GM21526 (cell line): ENCODE results near the gene ZMAT5.

ENCODE experiments used
- ATAC-seq: cut with Tn5 transposase; IDR thresholded peaks from one replicate; pipeline ENCODE4 v1.9.1; 2021; ENCODE audit warnings: moderate library complexity; ENCODE audit not compliant: unreplicated experiment, low FRiP score

The ZMAT5 gene

DNA sequence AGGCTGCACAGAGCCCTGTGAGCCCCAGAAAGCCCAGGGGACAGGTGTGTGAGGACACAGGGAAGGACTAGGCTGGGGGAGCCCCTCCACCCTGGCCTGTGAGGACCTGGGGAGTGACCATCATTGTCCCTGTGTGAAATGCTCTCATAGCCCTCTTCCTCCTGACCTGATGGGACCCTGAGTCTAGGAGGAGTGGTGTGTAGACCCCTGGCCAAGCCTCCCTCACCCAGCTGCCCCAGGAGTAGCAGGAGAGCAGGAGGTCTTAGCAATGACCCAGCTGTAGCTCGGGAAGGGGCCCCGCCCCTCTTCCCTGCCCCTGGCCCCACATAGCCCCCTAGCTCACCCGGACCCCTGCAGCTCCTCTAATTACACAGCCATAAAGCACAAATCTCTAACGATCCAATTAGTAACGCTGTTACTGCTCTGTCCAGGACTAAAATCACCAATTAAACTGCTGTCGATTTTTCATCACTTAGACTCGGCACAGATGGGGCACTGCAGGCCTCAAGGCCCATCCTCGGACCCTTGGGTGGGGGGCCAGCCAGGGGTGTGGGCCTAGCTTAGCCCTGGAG, 53.6 kb downstream of the ZMAT5 start:
- no peak for ATAC-seq

DNA sequence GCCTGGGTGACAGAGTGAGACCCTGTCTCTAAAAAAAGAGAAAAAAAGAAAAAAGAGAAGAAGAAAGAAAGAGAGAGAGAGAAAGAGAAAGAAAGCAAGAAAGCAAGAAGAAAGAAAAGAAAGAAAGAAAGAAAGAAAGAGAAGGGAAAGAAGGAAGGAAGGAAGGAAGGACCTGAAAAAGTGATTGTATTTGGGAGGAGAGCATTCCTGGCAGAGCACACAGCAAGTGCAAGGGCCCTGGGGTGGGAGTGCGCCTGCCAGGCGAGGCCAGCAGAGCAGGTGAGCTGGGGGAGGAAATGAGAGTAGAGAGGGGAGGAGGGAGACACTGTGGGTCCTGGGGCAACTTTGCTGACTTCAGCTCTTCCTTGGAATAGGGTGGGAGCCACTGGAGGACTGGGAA, 54.7 kb downstream of the ZMAT5 start:
- ATAC-seq: no peak

DNA sequence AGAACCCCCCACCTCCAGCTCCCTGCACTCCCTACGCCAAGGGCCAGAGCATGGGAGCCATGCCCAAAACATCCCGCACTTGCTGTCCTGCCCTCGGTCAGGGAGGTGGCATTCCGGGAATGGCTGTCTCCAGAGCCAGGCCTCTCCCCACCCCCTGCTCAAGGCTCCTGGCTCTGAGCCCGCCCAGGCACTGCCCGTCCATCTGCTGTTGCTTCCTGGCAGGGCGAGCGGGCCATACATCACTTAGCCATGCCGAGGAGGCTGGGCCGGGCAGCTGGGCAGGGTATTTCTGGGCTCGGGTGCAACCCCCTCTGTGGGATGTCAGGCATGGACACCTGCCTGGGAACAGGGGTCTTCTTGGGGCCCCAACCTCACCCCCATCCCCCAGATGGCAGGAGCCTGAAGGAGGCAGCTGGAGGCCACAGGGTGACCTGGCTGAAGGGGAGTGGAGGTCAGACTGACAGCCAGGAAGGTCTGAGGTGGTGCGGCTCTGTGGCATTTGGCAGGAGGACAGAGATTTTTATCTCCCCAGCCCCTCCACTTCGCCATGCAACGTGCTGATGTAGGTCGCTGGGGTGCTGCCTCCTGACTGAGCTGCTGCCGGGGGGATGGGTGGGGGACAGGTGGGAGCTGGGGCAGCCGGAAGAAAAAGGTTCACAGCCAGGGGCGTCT, 55.7 kb downstream of the ZMAT5 start:
- no peak for ATAC-seq

DNA sequence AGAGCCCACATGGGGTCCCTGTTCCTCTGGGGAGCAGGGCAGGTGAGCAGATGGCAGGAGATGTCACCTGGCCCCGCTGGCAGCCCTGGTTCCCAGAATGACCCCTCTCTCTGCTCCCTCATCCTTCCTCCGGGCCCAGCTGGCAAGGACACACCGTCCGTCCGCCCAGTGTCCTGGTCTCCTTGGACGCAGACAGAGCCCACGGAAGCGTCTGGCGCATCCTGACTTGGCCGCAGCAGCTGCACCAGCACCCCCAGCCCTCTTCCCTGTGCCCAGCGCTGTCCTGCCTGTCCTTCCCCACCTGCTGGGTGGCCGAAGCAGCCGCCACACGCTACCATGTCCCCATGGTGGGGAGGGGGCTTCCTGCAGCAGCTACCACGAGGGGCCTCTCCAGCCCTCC, 56.6 kb downstream of the ZMAT5 start:
- ATAC-seq: no peak

DNA sequence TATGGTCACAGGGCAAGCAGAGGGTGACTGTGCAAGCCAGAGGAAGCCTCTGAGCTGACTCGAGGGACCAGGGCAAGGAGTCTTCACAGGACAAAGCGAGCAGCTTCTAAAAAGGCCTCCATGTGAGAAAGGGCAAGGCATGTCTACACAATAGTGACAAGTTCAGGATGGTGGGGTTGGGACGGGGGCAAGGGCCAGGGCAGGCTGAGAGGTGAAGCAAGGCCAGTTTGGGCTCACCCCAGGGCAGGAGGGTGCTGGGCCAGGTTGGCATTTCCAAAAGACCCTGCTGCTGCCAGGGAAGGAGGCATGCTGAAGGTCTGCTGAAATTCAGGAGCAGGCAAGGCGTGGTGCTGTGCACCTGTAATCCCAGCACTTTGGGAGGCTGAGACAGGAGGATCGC, 59.3 kb downstream of the ZMAT5 start:
- no peak for ATAC-seq

DNA sequence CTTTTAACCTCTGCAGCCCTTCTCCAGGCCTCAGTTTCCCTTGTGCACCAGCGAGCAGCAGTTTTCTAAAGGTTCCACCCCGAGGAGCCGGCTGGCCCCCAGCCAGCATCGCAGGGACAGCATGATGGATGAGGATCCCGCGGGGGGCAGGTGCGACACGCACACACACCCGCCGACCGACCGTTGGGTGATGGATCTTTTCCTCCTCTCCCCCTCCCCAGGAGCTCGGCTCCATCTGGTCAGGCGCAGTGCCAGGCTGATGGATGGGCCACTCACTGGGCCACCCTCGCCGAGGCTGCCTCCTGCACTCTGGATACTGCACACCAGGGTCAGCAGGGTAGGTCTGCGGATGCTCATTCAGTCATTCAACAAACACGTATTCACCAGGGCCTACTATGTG, 59.8 kb downstream of the ZMAT5 start:
- ATAC-seq: no peak

DNA sequence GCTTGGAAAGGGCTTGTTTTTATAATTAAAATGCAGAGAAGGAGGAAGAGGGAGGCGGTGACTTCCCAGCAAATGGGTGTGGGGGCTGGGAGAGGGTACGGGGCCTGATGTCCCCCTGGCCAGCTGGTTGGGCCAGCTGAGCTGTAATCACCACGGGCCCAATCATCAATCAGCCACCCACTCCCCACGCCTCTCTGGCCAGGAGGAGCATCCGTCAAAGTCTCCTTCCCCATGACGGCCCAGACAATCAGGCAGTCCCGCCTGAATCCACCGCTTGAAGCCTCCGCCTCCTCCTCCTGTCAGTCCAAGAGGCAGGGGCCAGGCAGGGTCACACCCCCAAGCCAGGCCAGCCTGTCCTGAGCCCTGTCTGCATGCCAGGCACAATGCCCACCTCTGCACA, 60.3 kb downstream of the ZMAT5 start:
- ATAC-seq: no peak

DNA sequence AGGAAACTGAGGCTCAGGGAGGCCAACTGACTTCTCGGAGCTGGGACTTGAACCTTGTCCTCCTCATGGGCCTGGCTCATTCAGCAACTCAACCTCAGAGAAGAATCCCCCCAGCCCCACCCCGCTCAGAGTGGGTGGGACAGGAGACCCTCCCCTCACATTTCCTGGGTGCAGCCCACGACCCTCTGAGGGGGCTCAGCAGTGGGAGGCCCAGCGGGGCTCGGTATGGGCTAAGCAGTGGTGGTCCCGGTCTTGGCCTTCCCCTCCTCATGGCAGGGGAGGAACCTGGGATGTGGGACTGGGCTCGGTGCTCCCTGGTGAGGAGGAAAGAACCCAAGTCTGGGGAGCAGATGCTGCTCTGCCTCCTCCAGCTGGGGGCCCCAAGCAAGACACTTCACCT, 61.2 kb downstream of the ZMAT5 start:
- ATAC-seq: no peak

DNA sequence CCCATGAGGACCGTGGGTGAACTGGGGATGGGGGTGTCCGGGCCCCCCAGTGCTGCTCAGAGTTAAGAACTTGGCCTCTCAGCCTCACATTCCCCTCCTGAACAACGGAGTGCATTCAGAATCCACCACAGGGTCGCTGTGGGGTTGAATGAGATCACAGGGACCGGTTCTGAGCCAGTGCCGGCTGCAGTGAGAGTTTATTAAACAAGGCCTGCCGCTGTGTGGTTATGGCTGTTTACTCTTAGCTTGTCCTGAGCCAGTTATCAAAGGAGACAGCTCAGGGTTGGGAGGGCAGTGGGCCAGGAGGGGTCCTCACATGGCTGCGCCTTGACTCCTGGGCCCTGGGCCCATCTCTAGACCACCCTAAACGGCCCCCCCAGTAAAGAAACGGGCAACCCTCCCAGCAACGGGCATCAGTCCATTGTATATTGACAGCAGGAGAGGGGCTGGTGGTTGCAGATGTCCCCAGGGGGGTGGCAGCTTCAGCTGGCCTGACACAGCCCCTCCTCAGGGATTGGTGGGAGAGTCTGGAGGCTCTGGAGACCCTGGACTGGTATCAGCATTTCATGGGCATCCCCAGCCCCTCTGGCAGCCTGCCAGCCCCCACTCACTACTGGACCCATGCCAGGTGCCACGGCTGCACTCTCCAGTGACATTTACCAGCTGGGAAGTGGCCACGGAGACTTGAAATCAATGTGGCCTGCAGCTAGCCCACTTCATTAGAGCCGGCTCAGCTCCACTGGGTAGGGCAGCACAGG, 62.1 kb downstream of the ZMAT5 start:
- ATAC-seq: no peak

DNA sequence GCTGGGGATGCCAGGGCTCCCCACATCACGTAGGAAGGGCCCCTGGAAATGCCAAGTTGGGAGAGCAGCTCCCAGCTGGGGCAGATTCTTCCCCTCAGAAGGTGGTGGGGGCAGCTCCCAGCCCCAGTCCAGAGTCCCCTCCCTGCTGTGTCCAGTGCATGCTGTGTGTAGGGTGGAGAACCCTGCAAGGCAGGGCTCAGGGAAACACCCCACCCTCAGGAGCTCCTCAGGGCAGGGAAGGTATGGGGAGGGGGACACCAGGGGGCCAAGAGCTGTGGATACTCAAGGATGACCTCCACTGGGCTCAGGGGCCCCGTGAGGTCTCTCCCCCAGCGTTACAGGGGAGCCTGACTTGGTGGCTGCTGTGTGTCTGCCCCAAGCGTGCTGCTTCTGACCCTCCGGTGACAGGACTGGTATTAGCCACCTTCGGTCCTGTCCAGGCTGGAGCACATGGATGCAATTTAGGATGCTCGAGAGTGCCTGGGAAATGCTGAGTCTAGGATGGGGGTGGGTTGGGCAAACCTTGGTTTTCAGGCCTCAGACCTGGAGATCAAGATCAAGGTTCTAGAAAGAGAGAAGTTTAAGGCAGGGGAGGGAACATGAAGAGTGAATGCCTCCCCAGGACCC, 63.1 kb downstream of the ZMAT5 start:
- ATAC-seq: no peak

DNA sequence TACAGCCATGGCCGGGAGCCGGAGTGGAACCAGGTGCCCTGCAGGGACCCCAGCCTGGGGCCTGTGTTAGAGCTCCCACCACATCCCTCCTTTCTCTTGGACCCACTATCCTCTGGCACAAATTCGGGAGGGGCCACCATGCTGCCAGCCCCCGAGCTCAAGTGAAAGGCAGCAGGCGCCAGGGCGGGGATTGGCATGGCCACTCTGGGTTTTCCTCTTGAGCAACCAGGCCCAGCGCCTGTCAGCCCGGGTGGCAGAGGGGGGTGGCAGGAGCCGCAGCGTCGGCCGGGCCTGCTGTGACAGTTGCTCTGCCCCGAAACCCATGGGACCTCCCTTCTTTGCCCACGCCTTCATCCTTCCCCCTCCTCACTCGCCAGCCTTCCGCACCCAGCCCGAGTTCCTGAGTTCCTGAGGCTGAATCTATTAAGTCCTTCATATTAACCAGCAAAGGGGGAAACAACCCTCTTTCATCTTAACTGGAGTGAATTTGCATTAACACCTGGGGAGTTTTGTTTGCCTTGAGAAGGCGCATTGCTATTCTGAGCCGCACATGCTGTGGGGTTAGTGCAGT, 63.8 kb downstream of the ZMAT5 start:
- no peak for ATAC-seq

DNA sequence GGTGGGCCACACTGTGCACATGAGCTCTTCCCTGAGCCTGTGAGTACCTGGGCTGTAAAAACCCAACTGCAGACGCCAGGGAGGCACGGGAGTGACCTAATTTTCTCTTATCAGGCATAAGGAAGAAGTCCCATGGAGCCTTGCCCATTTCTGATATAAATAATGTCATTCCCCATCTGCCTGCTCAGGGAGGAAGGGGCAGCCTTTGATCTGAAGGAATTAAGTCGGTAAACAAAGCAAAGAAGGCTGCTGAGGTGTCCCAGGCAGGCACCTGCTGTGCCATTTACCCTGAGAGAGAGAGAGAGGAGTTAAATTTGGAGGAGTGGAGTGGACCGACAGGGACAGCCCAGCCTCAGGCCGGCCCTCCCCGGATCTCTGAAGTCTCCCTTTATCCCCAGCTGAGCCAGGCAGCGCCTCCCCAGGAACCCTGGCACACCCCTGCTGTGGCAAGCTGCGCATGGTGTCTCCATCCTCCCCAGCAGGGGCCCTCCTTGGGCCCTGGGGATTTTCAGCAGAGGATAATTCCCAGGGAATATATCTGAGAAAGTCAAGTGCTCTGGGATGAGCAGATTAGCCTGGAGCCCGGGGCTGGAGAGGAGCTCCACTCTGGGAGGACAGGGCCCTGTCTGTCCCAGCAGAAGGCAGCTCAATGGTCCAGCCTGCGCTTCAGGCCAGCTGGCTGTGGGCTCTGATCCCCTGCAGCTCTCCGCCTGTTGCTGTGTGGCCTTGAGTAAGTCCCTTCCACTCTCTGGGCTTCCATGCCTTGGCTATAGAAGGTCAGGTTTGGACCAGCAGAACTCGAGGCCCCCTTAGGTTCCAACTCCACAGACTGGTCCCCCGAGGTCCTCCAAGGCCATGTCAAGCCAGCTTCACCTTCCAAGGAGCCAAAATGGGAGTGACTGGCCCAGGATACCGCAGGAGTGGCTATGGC, 64.5 kb downstream of the ZMAT5 start:
- ATAC-seq: no peak

DNA sequence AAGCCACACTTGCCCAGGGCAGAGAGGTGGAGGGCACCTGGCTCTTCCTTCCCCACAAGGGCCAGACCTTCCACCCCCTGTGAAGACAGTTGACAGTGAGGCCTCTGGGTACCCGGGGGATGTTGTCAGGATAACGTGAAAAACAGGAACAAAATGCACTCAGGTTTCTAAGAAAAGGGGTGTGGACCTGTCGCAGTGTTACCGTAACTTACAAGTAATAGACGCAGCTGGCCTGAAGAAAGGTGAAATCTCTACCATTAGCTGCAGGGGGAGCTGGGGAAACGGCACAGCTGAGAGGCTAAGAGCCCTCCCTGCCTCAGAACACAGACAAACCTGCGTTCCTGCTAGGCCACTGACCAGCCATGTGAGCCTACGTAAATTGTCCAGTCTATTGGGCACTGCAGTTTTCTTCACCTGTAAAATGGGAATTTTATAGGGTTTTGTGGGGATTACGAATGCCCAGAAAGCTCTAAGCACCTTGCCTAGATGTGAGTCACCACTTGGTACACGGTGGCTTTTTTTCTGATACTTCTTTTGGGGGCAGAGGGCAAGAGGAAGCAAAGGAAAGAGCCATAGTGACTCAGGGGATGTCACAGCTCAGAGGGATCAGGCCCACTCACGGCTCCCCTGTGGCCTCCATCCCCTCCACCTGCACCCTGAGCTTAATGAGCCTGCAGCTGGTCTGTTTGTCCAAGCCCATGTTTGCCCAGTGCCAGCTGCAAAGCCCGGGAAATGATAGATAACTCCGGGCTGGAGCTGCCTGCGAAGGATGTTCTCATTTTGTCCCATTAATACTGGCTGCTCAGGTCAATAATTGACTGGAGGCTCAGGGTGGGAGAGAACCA, 65.4 kb downstream of the ZMAT5 start:
- no peak for ATAC-seq

DNA sequence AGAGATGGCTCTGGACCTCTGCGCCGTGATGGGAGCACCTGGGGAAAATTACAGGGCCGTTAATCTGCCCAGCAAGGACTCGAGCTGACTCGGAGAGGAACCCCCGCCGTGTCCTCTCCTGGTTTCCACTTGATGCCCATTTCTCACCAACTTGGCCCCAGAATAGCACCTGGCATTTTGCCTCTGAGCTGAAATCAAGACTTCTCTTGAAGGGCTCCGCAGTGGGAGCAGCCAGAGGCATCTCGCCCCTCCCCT, 66.0 kb downstream of the ZMAT5 start:
- ATAC-seq: no peak

DNA sequence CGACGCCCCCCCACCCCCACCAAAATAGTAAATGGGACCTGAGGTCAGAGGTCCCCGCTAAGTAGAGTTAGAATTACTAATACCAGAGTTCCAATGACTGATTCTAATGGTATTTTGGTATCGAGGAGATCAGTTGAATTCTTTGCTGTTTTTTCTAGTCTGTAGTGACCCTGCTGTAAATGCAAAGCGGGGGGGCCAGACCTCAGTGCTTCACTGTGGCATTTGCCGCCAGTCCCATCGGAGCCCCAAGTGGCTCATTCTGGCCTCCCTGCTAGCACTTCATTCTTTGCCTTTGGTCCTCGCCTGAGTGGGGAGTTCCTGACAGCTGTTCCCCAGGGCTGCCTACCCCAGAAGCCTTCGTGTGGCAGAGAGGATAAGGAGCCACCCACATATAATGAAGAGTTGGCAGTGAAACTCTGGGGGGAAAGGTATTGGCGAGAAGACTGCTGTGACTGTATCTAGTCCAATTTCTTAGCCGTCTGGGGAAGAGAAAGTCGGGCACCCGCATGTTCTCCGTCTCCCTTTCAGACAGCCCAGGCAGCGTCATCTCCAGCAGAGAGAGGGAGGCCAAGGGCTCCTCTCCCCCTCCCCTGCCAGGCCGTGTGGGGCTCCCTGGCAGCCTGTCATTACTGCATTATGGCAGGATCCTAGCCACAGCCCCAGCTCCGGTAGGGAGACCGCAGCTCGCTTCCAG, 66.5 kb downstream of the ZMAT5 start:
- no peak for ATAC-seq

DNA sequence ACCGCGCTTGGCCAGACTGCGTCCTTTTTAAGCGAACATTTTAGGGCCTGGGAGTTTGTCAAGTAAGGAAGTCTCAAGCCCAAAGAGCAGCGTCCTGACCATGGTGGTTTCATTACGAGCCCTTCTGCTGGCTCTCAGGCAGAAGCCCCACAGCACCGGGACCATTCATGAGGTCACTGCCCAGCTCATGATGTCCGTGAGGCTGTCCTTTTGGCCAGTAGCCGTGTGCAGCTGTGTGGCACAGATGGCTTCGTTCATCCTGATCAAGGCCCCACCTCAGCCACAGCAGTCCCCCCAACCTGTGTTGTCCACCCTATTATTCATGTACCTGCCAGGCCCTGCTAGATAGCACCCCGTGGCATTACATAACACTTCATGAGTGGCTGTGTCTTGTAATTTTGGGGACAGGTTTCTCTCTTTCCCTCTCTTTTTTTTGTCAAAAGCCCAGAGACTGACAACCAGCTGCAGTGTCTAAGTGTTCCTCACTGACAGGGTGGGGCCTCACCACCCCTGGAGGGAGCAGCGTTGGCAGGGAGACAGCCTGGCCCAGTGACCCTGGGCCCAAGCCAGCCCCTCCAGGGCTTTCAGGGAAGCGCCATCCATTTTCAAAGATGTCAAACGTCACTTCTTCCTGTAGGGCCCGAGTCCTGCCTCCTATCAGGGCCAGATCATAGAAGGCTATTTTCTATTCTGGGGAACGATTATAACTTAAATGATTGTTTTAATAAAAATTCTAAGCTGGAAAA, 68.8 kb downstream of the ZMAT5 start:
- ATAC-seq: no peak

DNA sequence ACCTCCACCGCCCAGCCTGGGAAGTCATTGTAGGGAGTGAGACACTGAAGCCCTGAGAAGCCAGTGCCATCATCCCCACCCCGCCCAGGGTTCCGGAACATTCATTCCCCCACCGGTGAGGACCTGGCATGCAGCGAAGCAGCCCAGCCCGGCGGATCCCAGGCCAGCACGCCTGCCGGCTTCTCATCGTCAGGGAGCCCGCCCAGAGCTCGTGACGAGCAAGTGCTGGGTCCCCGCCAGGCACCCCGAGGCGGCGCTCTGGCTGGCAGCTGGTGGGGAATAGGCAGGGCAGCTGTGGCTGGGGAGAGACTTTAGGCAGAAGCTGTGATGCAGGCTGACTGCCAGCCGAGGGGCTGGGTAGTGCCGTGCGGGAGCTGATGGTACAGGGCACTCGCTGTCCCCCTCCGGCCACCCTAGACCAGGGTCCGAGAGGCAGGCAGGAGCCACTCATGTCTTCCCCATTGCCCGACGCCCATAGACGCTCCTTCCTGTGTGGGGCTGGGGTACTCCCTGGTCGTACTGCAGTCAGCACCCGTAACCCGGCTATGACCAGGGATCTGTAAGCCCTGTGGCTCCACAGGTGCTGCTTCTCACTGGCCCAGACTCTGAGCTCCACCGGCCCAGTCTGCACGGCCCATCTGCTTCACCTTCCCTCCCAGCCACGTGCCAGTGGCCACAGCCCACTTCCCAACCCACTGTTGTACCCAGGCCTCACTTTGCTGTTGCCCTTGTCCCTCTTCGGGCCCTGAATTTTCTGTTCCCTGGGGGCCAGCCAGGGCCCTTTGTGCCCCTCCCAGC, 71.5 kb downstream of the ZMAT5 start:
- no peak for ATAC-seq

DNA sequence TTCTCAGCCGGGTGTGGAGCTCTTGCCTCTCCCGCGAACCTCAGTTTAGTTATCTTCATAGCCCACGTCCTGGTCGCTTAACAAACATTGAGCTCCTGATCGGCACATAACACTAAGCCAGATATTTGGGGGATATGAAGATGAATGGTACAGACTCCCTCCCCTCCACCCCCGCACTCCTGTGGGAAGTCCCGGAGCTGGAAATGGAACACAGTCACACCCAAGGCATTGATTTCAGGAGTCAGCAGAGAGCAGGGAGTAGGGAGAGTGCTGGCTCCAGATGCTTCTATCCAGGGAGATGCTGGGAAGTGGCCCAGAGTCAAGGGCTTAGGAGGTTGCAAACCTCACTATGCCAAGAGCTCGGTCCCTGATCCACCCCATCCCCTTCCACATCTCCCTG, 73.1 kb downstream of the ZMAT5 start:
- no peak for ATAC-seq
